Spleen (tissue), 7 donors: ENCODE measurements around the gene LSM7.

ENCODE experiments used
- CTCF ChIP-seq, 11 experiments: fragments of 200-600 bp in 7 of 11; fragments of 450-650 bp in 4 of 11; sonication (generic) in 4 of 11; IDR thresholded peaks in 8 of 11; conservative IDR thresholded peaks in 3 of 11; 1 replicate in 7 of 11; 2 replicates in 4 of 11; pipeline versions ENCODE4 v1.4.0 to v1.8.0; 2016 to 2021; ENCODE audit warnings: antibody characterized with exemption in 11 of 11, inconsistent platforms in 4 of 11, mild to moderate bottlenecking in 1 of 11
- POLR2A ChIP-seq, 3 donors: fragments of 450-650 bp; IDR thresholded peaks; one replicate each; pipeline ENCODE4 v1.5.1; 2017; ENCODE audit warnings: antibody characterized with exemption in 3 of 3, mild to moderate bottlenecking in 1 of 3
- donor health status: DM: no; HTN: no; CAD: no; lungs with moderate emphysema.
- donor health status: DM: no; HTN: no; CAD: no.
- donor health status: DM: no; HTN: no; CAD: no.

GRCh38 chr19:2343289-2343982 is 15.1 kb upstream of the LSM7 start:
- TF ChIP-seq CTCF (IDR thresholded peaks at IDR 0.05 in 8 of 11, conservative IDR thresholded peaks at IDR 0.05 in 3 of 11) (no peak), POLR2A (IDR thresholded peaks at IDR 0.05) (no peak)
